Measurements from ENCODE around the gene INSYN2A.

The INSYN2A gene

GRCh38 chr10:127195041-127195506 is 1.3 kb downstream of the INSYN2A start:
- no peak for DNase-seq

GRCh38 chr10:127194599-127194998 is 1.8 kb downstream of the INSYN2A start:
- DNase-seq, result no peak

- DNase-seq, result no peak
Measured at GRCh38 chr10:127194111-127194510, 2.3 kb downstream of the INSYN2A start.

- DNase-seq, result no peak
Measured at GRCh38 chr10:127193125-127193524, 3.3 kb downstream of the INSYN2A start.

- no peak for DNase-seq
Measured at GRCh38 chr10:127190427-127190826, 6.0 kb downstream of the INSYN2A start.

- DNase-seq, result no peak
Measured at GRCh38 chr10:127189226-127189625, 7.2 kb downstream of the INSYN2A start.

GRCh38 chr10:127186813-127187212 is 9.6 kb downstream of the INSYN2A start:
- DNase-seq, result no peak

GRCh38 chr10:127184582-127184981 is 11.8 kb downstream of the INSYN2A start:
- no peak for DNase-seq

GRCh38 chr10:127182161-127182560 is 14.2 kb downstream of the INSYN2A start:
- no peak for DNase-seq

- no peak for DNase-seq
Measured at GRCh38 chr10:127179612-127180250, 16.7 kb downstream of the INSYN2A start.

GRCh38 chr10:127176649-127177048 is 19.7 kb downstream of the INSYN2A start:
- no peak for DNase-seq

- DNase-seq, result no peak
Measured at GRCh38 chr10:127175357-127176110, 20.9 kb downstream of the INSYN2A start.

GRCh38 chr10:127174866-127175265 is 21.5 kb downstream of the INSYN2A start:
- DNase-seq, result no peak

- DNase-seq, result no peak
Measured at GRCh38 chr10:127168261-127168660, 28.1 kb downstream of the INSYN2A start.

GRCh38 chr10:127162841-127163240 is 33.5 kb downstream of the INSYN2A start:
- DNase-seq, result no peak

GRCh38 chr10:127161482-127161881 is 34.9 kb downstream of the INSYN2A start:
- DNase-seq, result no peak

GRCh38 chr10:127159648-127160245 is 36.6 kb downstream of the INSYN2A start:
- no peak for DNase-seq

- DNase-seq, result no peak
Measured at GRCh38 chr10:127158662-127159061, 37.7 kb downstream of the INSYN2A start.

- DNase-seq, result no peak
Measured at GRCh38 chr10:127157506-127158200, 38.7 kb downstream of the INSYN2A start.

GRCh38 chr10:127157089-127157488 is 39.3 kb downstream of the INSYN2A start:
- no peak for DNase-seq

GRCh38 chr10:127154831-127155620 is 41.4 kb downstream of the INSYN2A start:
- DNase-seq, result no peak

GRCh38 chr10:127153181-127153580 is 43.2 kb downstream of the INSYN2A start:
- no peak for DNase-seq

Measured in stimulated activated CD4-positive, alpha-beta T cell treated with anti-CD3 and anti-CD28 coated beads, Interleukin-15, amount 100 ng/mL, for 24 hours (primary cell).